Gastroesophageal sphincter (tissue), 3 donors: ENCODE measurements around the gene RALA.

Source experiments
- POLR2A ChIP-seq, 2 donors: fragments of 450-650 bp; IDR thresholded peaks; one replicate each; pipeline ENCODE4 v1.6.1; 2017; ENCODE audit warnings: antibody characterized with exemption in 2 of 2, mild to moderate bottlenecking in 2 of 2, moderate library complexity in 1 of 2
- POLR2AphosphoS5 ChIP-seq: sonication (generic); formaldehyde crosslinking; IDR thresholded peaks from one replicate; pipeline ENCODE4 v1.6.1; 2017; ENCODE audit warnings: antibody characterized with exemption
- TF ChIP-seq, protein P1 (sequence below), 4 experiments: fragments of 200-600 bp in 2 of 4; fragments of 450-650 bp in 2 of 4; sonication (generic) in 1 of 4; IDR thresholded peaks; one replicate each; pipeline ENCODE4 v1.5.1; 2017 to 2019; ENCODE audit warnings: antibody characterized with exemption in 4 of 4, mild to moderate bottlenecking in 2 of 4, moderate library complexity in 2 of 4

DNA sequence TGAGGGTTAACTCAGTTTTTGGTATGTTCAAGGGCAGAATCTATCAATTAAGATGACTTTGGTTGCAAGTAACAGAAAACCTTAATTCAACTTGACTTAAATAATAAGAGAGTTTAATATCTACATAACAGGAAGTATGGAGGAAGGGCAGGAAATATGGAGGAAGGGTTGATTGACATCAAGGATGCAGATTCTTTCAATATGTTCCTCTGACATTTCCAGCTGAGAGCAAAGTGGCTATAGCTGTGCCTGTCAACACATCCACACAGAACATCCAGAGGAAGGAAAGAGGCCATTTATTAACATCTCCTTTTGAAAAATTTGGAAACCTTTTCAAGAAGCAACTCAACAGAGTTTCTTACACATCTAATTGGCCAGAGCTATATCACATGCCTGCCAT, 19.4 kb upstream of the RALA start:
- TF ChIP-seq, protein P1, sequence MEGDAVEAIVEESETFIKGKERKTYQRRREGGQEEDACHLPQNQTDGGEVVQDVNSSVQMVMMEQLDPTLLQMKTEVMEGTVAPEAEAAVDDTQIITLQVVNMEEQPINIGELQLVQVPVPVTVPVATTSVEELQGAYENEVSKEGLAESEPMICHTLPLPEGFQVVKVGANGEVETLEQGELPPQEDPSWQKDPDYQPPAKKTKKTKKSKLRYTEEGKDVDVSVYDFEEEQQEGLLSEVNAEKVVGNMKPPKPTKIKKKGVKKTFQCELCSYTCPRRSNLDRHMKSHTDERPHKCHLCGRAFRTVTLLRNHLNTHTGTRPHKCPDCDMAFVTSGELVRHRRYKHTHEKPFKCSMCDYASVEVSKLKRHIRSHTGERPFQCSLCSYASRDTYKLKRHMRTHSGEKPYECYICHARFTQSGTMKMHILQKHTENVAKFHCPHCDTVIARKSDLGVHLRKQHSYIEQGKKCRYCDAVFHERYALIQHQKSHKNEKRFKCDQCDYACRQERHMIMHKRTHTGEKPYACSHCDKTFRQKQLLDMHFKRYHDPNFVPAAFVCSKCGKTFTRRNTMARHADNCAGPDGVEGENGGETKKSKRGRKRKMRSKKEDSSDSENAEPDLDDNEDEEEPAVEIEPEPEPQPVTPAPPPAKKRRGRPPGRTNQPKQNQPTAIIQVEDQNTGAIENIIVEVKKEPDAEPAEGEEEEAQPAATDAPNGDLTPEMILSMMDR (IDR thresholded peaks at IDR 0.05) = no peak
- TF ChIP-seq POLR2AphosphoS5 (no peak), POLR2A (IDR thresholded peaks at IDR 0.05) (no peak)
